D721Med (cell line): ENCODE measurements around the gene DDIT3.
A peak's percentile ranks its signal among the peaks of the same experiment; 100 is the strongest.

Source experiments
- DNase-seq: peaks from one replicate; pipeline ENCODE4 v3.0.0; 2011; ENCODE audit warnings: low spot score; ENCODE audit not compliant: insufficient read length
- FAIRE-seq: peaks from 2 replicates; lab custom pipeline; 2011; peaks lifted over from hg19 to GRCh38; lab: Jason Lieb, UNC
- TF ChIP-seq, protein P1 (sequence below): IDR thresholded peaks from 2 replicates; pipeline ENCODE4 v1.5.1; 2012; ENCODE audit warnings: mild to moderate bottlenecking, control low read depth; ENCODE audit not compliant: insufficient read depth; ENCODE audit errors: missing control alignments

The DDIT3 gene

GRCh38 chr12:57546438-57547287 is 26.3 kb upstream of the DDIT3 start, which contains the start of gene DCTN2:
TSS of gene DCTN2 (minus strand) at chr12:57547192. CDS start at chr12:57547063, 129 bp downstream.
- FAIRE-seq = no peak
- TF ChIP-seq, protein P1, sequence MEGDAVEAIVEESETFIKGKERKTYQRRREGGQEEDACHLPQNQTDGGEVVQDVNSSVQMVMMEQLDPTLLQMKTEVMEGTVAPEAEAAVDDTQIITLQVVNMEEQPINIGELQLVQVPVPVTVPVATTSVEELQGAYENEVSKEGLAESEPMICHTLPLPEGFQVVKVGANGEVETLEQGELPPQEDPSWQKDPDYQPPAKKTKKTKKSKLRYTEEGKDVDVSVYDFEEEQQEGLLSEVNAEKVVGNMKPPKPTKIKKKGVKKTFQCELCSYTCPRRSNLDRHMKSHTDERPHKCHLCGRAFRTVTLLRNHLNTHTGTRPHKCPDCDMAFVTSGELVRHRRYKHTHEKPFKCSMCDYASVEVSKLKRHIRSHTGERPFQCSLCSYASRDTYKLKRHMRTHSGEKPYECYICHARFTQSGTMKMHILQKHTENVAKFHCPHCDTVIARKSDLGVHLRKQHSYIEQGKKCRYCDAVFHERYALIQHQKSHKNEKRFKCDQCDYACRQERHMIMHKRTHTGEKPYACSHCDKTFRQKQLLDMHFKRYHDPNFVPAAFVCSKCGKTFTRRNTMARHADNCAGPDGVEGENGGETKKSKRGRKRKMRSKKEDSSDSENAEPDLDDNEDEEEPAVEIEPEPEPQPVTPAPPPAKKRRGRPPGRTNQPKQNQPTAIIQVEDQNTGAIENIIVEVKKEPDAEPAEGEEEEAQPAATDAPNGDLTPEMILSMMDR = no peak
- peak; percentile 95 for DNase-seq

DNA sequence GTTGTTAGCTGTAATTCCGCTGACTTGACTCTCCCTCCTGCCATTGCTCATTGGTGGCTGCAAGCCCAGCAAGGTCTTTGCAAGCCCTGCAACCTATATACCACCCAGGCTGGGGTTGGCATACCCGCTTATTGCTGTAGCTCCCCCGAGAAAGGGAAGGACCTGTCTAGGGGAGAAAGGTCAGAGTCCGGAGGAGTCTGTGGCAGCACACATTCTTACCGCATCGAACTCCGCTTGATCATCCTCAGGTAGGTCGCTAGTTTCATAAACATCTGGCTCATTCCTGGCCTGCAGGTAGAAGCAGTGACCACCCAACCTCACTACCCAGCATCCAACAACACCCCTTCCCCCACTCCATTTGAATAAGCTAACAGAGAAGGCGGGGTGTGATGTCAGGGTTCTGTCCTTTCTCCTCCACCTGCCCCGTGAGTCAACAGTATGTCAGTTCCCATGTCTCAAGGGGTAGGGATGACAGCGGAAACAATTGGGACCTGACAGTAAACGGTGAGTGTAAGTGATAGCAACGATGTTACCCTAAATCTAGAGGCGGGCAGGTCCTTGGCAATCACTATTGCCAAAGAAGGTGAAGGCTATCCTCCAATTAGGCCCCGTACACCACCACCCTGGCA is 25.6 kb upstream of the DDIT3 start:
- FAIRE-seq (no peak), DNase-seq (no peak)
- TF ChIP-seq, protein P1 = no peak

GRCh38 chr12:57543581-57543980 is 23.3 kb upstream of the DDIT3 start:
- TF ChIP-seq, protein P1 = no peak
- no peak for FAIRE-seq
- DNase-seq = no peak

DNA sequence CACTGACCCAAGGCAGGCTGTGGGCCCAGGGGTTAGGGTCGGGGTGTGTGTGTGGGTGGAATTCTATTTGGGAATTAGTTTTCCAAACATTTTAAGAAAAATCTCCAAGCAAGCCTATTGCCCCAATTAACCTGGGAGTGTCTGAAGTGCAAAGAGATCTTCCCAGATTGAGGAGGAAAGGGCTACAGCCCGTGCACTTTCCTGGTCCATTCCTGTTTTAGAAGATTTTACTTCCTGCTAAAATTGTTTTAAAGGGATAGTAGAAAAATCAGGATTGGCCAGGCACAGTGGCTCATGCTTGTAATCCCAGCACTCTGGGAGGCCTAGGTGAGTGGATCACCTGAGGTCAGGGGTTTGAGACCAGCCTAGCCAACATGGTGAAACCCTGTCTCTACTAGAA is 21.4 kb upstream of the DDIT3 start:
- DNase-seq (no peak), FAIRE-seq (no peak)
- TF ChIP-seq, protein P1 = no peak

DNA sequence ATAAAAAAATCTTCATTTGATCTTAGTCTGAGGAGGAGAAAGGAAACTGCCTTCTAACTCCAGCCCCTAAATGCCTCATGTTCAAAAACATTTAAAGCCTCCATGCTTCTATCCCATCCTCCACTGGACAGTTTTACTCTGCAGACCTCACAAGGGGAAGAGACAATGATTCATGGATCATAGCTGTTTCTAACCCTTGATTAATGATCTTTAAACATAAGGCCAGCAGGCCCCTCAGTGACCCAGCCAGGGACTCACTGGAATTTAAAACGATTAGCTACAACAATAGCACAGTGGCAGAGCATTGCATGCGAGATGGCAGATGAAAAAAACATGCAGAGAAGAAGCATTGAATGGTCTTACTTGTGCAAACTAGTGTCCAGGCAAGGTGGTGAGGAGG is 20.7 kb upstream of the DDIT3 start:
- no peak for FAIRE-seq
- no peak for DNase-seq
- TF ChIP-seq, protein P1 = no peak

- TF ChIP-seq, protein P1 = no peak
- DNase-seq (no peak), FAIRE-seq (no peak)
Observed at GRCh38 chr12:57539134-57539768, 18.9 kb upstream of the DDIT3 start.
